CD4-positive, CD25-positive, alpha-beta regulatory T cell (primary cell): Measurements from ENCODE around the gene DRGX. TPM values are rescaled to one million over a fixed set of nuclear protein-coding genes. Genes with fewer than 3 reads are reported as not detected.

ENCODE experiments used
- ATAC-seq, 2 donors: fragments of 150-1000 bp; cut with Tn5 transposase; one replicate each; pipeline ENCODE4 v1.10.0; 2021; ENCODE audit warnings: low read depth in 2 of 2, moderate number of reproducible peaks in 2 of 2, moderate library complexity in 1 of 2
- DNase-seq, 3 donors: peaks; one replicate each; pipeline versions ENCODE4 v3.0.0 to v3.0.0-alpha.2; 2012 to 2022; ENCODE audit warnings: mixed read lengths in 1 of 3
- H3K27ac ChIP-seq: one replicate; pipeline ENCODE4 v1.7.0; 2013; ENCODE audit warnings: mild to moderate bottlenecking, low read length; ENCODE audit not compliant: insufficient read depth, poor library complexity, severe bottlenecking
- H3K27me3 ChIP-seq: one replicate; pipeline ENCODE4 v1.7.0; 2013; ENCODE audit warnings: low read length; ENCODE audit not compliant: control insufficient read depth, insufficient read depth
- H3K36me3 ChIP-seq: one replicate; pipeline ENCODE4 v1.7.0; 2013; ENCODE audit warnings: mild to moderate bottlenecking, low read length, moderate library complexity; ENCODE audit not compliant: control insufficient read depth, insufficient read depth
- H3K4me1 ChIP-seq: 2 replicates; pipeline ENCODE4 v1.7.0; 2013; ENCODE audit warnings: mild to moderate bottlenecking, low read length; ENCODE audit not compliant: insufficient read depth, control insufficient read depth, poor library complexity, severe bottlenecking
- H3K4me3 ChIP-seq: one replicate; pipeline ENCODE4 v1.7.0; 2013; ENCODE audit warnings: low read depth, mild to moderate bottlenecking, low read length, moderate library complexity
- H3K9me3 ChIP-seq, 2 experiments: 1 replicate in 1 of 2; 2 replicates in 1 of 2; pipeline ENCODE4 v1.7.0; 2013; ENCODE audit warnings: low read length in 2 of 2, mild to moderate bottlenecking in 1 of 2, moderate library complexity in 1 of 2; ENCODE audit not compliant: control insufficient read depth in 2 of 2
- H3K27ac Mint-ChIP-seq, 3 donors: one replicate each; pipeline ENCODE4 v1.8.0; 2020 to 2022; ENCODE audit warnings: mild to moderate bottlenecking in 3 of 3, mixed read lengths in 3 of 3, moderate library complexity in 2 of 3
- H3K27me3 Mint-ChIP-seq: one replicate; pipeline ENCODE4 v1.8.0; 2022; ENCODE audit warnings: mild to moderate bottlenecking, mixed read lengths
- H3K36me3 Mint-ChIP-seq: one replicate; pipeline ENCODE4 v1.8.0; 2020; ENCODE audit warnings: mixed read lengths
- H3K4me1 Mint-ChIP-seq, 4 donors: one replicate each; pipeline ENCODE4 v1.8.0; 2020 to 2022; ENCODE audit warnings: mixed read lengths in 4 of 4, mild to moderate bottlenecking in 1 of 4
- H3K4me3 Mint-ChIP-seq, 4 donors: one replicate each; pipeline ENCODE4 v1.8.0; 2020 to 2022; ENCODE audit warnings: mild to moderate bottlenecking in 4 of 4, mixed read lengths in 4 of 4, moderate library complexity in 3 of 4
- H3K9me3 Mint-ChIP-seq, 7 donors: one replicate each; pipeline ENCODE4 v1.8.0; 2020 to 2022; ENCODE audit warnings: mixed read lengths in 7 of 7, mild to moderate bottlenecking in 3 of 7, moderate library complexity in 2 of 7
- polyA plus RNA-seq, 4 donors: library from polyadenylated mRNA; unstranded; fragments of 300-500 nt; fragmentation: Illumina TruSeq; gene quantifications; one replicate each; pipeline ENCODE4 v1.2.3, GENCODE V29; 2021
- total RNA-seq: library from RNA; stranded (reverse); gene quantifications from one replicate; pipeline ENCODE4 v1.2.3, GENCODE V29; 2022

The DRGX gene
- total and polyA plus RNA-seq, 5 donors from 2014 or later = not detected

DNA sequence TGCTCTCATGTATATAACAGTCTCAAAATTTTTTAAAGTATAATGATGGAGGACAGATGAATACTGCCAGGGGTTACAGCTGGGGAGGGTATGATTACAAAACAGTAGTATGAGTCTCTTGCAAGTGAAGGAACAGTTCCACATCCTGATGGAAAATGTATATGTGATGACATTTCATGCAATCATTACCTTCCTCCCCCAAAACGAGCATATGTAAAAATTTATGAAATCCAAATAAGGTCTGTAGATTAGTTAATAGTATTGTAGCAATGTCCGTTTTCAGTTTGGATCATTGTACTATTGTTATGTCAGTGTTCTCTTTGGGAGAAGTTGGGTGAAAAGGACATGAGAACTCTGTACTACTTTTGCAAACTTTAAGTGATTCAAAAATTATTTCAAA lies 38.0 kb downstream of the DRGX start:
- no peaks in the 10 kb centered on the region for H3K27me3 ChIP-seq
- H3K36me3 ChIP-seq = no peaks in the 10 kb centered on the region
- DNase-seq (no peak), ATAC-seq (no peak)
- peaks cover 0 to 4% (median 0%) of the 10 kb centered on the region in 7 donors for H3K9me3 Mint-ChIP-seq
- H3K9me3 ChIP-seq = no peaks in the 10 kb centered on the region
- no peak overlapping the region for H3K27ac Mint-ChIP-seq
- H3K4me3 ChIP-seq = no peak overlapping the region
- H3K4me1 ChIP-seq = no peaks in the 10 kb centered on the region
- no peaks in the 10 kb centered on the region for H3K4me1 Mint-ChIP-seq
- H3K27me3 Mint-ChIP-seq = peaks cover 7% of the 10 kb centered on the region
- H3K27ac ChIP-seq = no peak overlapping the region
- H3K4me3 Mint-ChIP-seq = no peak overlapping the region
- H3K36me3 Mint-ChIP-seq = no peaks in the 10 kb centered on the region

GRCh38 chr10:49356944-49357343 lies 38.9 kb downstream of the DRGX start:
- Mint-ChIP-seq H3K4me1 (no peaks in the 10 kb centered on the region), H3K4me3 (no peak overlapping the region), H3K9me3 (peaks cover 0 to 4% (median 0%) of the 10 kb centered on the region in 7 donors), H3K27me3 (peaks cover 12% of the 10 kb centered on the region), H3K27ac (no peak overlapping the region), H3K36me3 (no peaks in the 10 kb centered on the region)
- no peak for DNase-seq
- H3K9me3 ChIP-seq = no peaks in the 10 kb centered on the region
- ATAC-seq = no peak
- no peak overlapping the region for H3K4me3 ChIP-seq
- no peaks in the 10 kb centered on the region for H3K4me1 ChIP-seq
- no peak overlapping the region for H3K27ac ChIP-seq
- H3K36me3 ChIP-seq = no peaks in the 10 kb centered on the region
- no peaks in the 10 kb centered on the region for H3K27me3 ChIP-seq

GRCh38 chr10:49356181-49356580 lies 39.7 kb downstream of the DRGX start:
- Mint-ChIP-seq H3K4me3 (no peak overlapping the region), H3K4me1 (no peaks in the 10 kb centered on the region), H3K27me3 (peaks cover 13% of the 10 kb centered on the region), H3K27ac (no peak overlapping the region), H3K9me3 (peaks cover 0 to 4% (median 0%) of the 10 kb centered on the region in 7 donors), H3K36me3 (no peaks in the 10 kb centered on the region)
- H3K36me3 ChIP-seq = no peaks in the 10 kb centered on the region
- no peak for DNase-seq
- no peak overlapping the region for H3K4me3 ChIP-seq
- no peaks in the 10 kb centered on the region for H3K9me3 ChIP-seq
- no peak overlapping the region for H3K27ac ChIP-seq
- H3K27me3 ChIP-seq = no peaks in the 10 kb centered on the region
- no peak for ATAC-seq
- H3K4me1 ChIP-seq = no peaks in the 10 kb centered on the region

- no peak overlapping the region for H3K4me3 Mint-ChIP-seq
- H3K27ac Mint-ChIP-seq = no peak overlapping the region
- Histone ChIP-seq H3K36me3 (no peaks in the 10 kb centered on the region), H3K9me3 (peaks cover 0 to 1% of the 10 kb centered on the region in 2 experiments), H3K4me3 (no peak overlapping the region), H3K4me1 (no peaks in the 10 kb centered on the region), H3K27me3 (no peaks in the 10 kb centered on the region), H3K27ac (no peak overlapping the region)
- H3K36me3 Mint-ChIP-seq = no peaks in the 10 kb centered on the region
- H3K27me3 Mint-ChIP-seq = peaks cover 13% of the 10 kb centered on the region
- ATAC-seq (no peak), DNase-seq (no peak)
- no peaks in the 10 kb centered on the region for H3K4me1 Mint-ChIP-seq
- H3K9me3 Mint-ChIP-seq = peaks cover 0 to 6% (median 2%) of the 10 kb centered on the region in 7 donors
These were observed 40.7 kb downstream of the DRGX start for GRCh38 chr10:49355221-49355620.

DNA sequence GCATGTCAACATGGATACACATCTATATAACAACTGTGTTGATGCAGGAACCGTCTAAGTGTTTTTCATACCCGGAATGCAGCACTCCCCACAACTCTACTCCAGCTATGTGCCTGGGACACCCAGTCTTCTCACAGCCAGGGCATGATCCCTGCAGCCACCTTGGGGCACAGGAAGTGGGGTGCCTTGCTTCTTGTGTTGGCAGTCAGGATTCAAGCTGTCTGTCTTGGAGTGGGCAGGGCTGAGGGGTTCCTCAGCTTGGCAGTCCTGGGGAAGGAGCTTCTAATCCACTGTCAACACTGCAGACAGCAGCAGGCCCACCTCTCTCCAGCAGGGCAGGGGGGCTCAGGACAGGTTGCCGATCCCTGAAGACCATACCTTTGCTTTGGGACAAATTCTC lies 41.3 kb downstream of the DRGX start:
- peaks cover 15% of the 10 kb centered on the region for H3K27me3 Mint-ChIP-seq
- Histone ChIP-seq H3K4me1 (no peaks in the 10 kb centered on the region), H3K27ac (no peak overlapping the region), H3K27me3 (no peaks in the 10 kb centered on the region), H3K4me3 (no peak overlapping the region), H3K36me3 (no peaks in the 10 kb centered on the region), H3K9me3 (peaks cover 0 to 5% of the 10 kb centered on the region in 2 experiments)
- no peak for ATAC-seq
- no peaks in the 10 kb centered on the region for H3K36me3 Mint-ChIP-seq
- no peak overlapping the region for H3K27ac Mint-ChIP-seq
- peaks cover 0 to 10% (median 2%) of the 10 kb centered on the region in 7 donors for H3K9me3 Mint-ChIP-seq
- H3K4me1 Mint-ChIP-seq = no peaks in the 10 kb centered on the region
- no peak for DNase-seq
- no peak overlapping the region for H3K4me3 Mint-ChIP-seq

- H3K27me3 Mint-ChIP-seq = peaks cover 16% of the 10 kb centered on the region
- no peak for DNase-seq
These were observed 41.9 kb downstream of the DRGX start for GRCh38 chr10:49353895-49354566.

DNA sequence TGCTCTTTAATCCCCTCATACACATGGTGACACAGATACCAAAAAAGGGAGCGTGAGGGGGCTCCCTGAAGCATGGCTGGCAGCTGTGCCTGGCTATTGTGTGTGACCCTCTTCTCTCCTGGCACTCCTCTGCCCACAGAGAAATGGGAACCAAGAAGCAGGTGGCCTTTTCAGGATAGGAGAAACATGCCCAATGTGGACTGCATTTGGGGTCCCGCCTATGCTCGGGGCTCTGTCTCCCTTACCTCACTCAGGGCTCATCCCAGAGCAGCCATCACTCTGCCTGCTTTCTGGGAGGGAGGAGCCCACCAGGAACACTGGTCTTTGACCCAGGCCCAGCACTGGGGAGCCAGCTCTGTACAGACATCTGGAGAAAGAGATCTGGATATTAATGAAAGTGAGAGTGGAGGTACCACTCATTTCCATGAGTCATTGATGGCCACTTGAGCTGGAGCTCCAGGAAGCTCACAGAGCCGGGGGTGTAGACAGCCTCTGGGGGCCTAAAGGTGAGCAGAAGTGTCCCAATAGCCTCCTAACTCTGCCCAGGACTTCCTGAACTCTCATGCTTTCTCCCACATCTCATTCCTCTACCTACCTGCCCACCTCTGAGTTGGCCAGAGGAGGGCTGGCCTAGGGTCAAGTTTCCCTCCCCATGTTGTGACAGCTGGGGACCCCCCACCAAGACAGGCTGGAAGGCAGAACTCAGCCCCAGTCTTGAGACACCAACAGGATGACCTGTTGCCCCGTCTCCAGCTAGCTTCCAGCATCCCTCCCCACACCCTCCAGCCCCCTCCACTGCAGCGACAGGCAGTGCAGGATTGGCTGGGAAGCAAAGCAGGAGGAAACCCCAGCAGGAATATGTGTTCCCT lies 42.6 kb downstream of the DRGX start:
- peaks cover 16% of the 10 kb centered on the region for H3K27me3 Mint-ChIP-seq
- ATAC-seq = peak in 1 of 2 donors; percentile 15

More at GRCh38 chr10:49353895-49354566, 41.9 kb downstream of the DRGX start:
- Histone ChIP-seq H3K27me3 (no peaks in the 10 kb centered on the region), H3K4me3 (no peak overlapping the region), H3K4me1 (no peaks in the 10 kb centered on the region), H3K9me3 (peaks cover 0 to 5% of the 10 kb centered on the region in 2 experiments), H3K27ac (no peak overlapping the region), H3K36me3 (no peaks in the 10 kb centered on the region)
- no peak for ATAC-seq
- peaks cover 0 to 10% (median 2%) of the 10 kb centered on the region in 7 donors for H3K9me3 Mint-ChIP-seq
- H3K4me3 Mint-ChIP-seq = no peak overlapping the region
- no peaks in the 10 kb centered on the region for H3K36me3 Mint-ChIP-seq
- no peak overlapping the region for H3K27ac Mint-ChIP-seq
- H3K4me1 Mint-ChIP-seq = no peaks in the 10 kb centered on the region

More for the DNA sequence above, 42.6 kb downstream of the DRGX start:
- H3K36me3 Mint-ChIP-seq = no peaks in the 10 kb centered on the region
- peaks cover 0 to 10% (median 2%) of the 10 kb centered on the region in 7 donors for H3K9me3 Mint-ChIP-seq
- no peaks in the 10 kb centered on the region for H3K4me1 Mint-ChIP-seq
- no peak overlapping the region for H3K4me3 Mint-ChIP-seq
- no peak overlapping the region for H3K27ac Mint-ChIP-seq
- no peaks in the 10 kb centered on the region for H3K27me3 ChIP-seq
- no peaks in the 10 kb centered on the region for H3K36me3 ChIP-seq
- H3K4me3 ChIP-seq = no peak overlapping the region
- DNase-seq = no peak
- peaks cover 0 to 5% of the 10 kb centered on the region in 2 experiments for H3K9me3 ChIP-seq
- no peaks in the 10 kb centered on the region for H3K4me1 ChIP-seq
- H3K27ac ChIP-seq = no peak overlapping the region
